A549 (cell line): ENCODE results near the gene PRDM2.

Source experiments
- CEBPB ChIP-seq, 2 experiments: fragments of >200 bp in 1 of 2; sonication (Bioruptor Twin) in 1 of 2; formaldehyde crosslinking in 1 of 2; IDR thresholded peaks; 2 replicates each; pipeline ENCODE4 v1.6.1; 2012 to 2016
- CTCF ChIP-seq: fragments of >200 bp; sonication (Bioruptor Twin); formaldehyde crosslinking; IDR thresholded peaks from 3 replicates; pipeline ENCODE4 v1.5.1; 2016
- ELK1 ChIP-seq: fragments of 150-350 bp; IDR thresholded peaks from 2 replicates; pipeline ENCODE4 v1.6.1; 2014; ENCODE audit warnings: low read depth, mild to moderate bottlenecking, low read length
- EP300 ChIP-seq, 2 experiments: fragments of >200 bp; sonication (Bioruptor Twin); formaldehyde crosslinking; IDR thresholded peaks; 2 replicates in 1 of 2; 3 replicates in 1 of 2; pipeline ENCODE4 v1.6.1; 2016 to 2017
- JUNB ChIP-seq: fragments of >200 bp; sonication (Bioruptor Twin); formaldehyde crosslinking; IDR thresholded peaks from 2 replicates; pipeline ENCODE4 v1.6.1; 2016
- KDM1A ChIP-seq: fragments of 200-600 bp; sonication (generic); IDR thresholded peaks from 2 replicates; pipeline ENCODE4 v1.6.1; 2016; ENCODE audit warnings: low read depth, mild to moderate bottlenecking
- MAX ChIP-seq: IDR thresholded peaks from 2 replicates; pipeline ENCODE4 v1.6.1; 2012
- MYC ChIP-seq: IDR thresholded peaks from 2 replicates; pipeline ENCODE4 v1.6.1; 2012; ENCODE audit warnings: mild to moderate bottlenecking, inconsistent platforms, low read length, improper control_type of control experiment, borderline replicate concordance
- POLR2A ChIP-seq: IDR thresholded peaks from 2 replicates; pipeline ENCODE4 v1.6.1; 2012; ENCODE audit warnings: mild to moderate bottlenecking, low read length
- SREBF2 ChIP-seq: fragments of 450-650 bp; IDR thresholded peaks from 2 replicates; pipeline ENCODE4 v1.6.1; 2014; ENCODE audit warnings: mild to moderate bottlenecking, moderate library complexity
- ZFP36 ChIP-seq: fragments of 450-650 bp; IDR thresholded peaks from 2 replicates; pipeline ENCODE4 v1.6.1; 2014; ENCODE audit warnings: borderline replicate concordance; ENCODE audit not compliant: partially characterized antibody
- ZNF302 ChIP-seq: fragments of 250-450 bp; sonication (Bioruptor Pico); IDR thresholded peaks from 2 replicates; pipeline ENCODE4 v1.9.0; 2021; ENCODE audit warnings: inconsistent platforms, mild to moderate bottlenecking, moderate library complexity

DNA sequence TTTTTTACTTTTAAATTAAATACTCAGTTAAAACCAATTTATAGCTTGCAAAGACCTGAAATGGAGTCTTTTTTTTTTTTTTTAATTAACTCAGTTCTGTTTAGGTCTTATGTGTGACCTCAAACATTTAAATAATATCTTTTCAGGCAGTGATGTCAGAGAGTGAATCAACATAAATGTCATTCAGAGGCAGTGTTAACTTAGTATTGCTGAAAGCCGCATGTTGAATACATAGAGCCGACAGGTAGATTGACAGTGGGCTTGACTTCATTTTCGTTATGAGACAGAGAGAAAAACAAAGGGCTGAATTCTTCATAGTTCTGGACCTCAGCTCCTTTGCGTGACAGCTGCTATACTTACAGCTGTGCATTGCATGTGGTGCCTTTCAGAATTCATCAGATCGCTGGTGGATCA, 51.5 kb downstream of the PRDM2 start:
- TF ChIP-seq EP300 (IDR thresholded peaks at IDR 0.05) (no peak), JUNB (no peak), SREBF2 (no peak), CTCF (no peak), MAX (no peak), KDM1A (no peak), POLR2A (no peak), ZFP36 (no peak), ELK1 (no peak), ZNF302 (CRISPR knock-in tag) (no peak), CEBPB (IDR thresholded peaks at IDR 0.05) (no peak), MYC (no peak)
